HG03460 (cell line): ENCODE results near the gene THNSL1.
"Not testable (repeated sequence)": the region's sequence is repeated elsewhere in the genome, so short reads cannot be mapped to it uniquely, and the experiment has no call there.

Experiments
- ATAC-seq: cut with Tn5 transposase; IDR thresholded peaks from one replicate; pipeline ENCODE4 v1.9.1; 2021; ENCODE audit not compliant: unreplicated experiment

Gene THNSL1, protein sequence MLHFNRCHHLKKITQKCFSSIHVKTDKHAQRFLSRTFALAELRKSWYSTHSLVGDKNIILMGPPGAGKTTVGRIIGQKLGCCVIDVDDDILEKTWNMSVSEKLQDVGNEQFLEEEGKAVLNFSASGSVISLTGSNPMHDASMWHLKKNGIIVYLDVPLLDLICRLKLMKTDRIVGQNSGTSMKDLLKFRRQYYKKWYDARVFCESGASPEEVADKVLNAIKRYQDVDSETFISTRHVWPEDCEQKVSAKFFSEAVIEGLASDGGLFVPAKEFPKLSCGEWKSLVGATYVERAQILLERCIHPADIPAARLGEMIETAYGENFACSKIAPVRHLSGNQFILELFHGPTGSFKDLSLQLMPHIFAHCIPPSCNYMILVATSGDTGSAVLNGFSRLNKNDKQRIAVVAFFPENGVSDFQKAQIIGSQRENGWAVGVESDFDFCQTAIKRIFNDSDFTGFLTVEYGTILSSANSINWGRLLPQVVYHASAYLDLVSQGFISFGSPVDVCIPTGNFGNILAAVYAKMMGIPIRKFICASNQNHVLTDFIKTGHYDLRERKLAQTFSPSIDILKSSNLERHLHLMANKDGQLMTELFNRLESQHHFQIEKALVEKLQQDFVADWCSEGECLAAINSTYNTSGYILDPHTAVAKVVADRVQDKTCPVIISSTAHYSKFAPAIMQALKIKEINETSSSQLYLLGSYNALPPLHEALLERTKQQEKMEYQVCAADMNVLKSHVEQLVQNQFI

DNA sequence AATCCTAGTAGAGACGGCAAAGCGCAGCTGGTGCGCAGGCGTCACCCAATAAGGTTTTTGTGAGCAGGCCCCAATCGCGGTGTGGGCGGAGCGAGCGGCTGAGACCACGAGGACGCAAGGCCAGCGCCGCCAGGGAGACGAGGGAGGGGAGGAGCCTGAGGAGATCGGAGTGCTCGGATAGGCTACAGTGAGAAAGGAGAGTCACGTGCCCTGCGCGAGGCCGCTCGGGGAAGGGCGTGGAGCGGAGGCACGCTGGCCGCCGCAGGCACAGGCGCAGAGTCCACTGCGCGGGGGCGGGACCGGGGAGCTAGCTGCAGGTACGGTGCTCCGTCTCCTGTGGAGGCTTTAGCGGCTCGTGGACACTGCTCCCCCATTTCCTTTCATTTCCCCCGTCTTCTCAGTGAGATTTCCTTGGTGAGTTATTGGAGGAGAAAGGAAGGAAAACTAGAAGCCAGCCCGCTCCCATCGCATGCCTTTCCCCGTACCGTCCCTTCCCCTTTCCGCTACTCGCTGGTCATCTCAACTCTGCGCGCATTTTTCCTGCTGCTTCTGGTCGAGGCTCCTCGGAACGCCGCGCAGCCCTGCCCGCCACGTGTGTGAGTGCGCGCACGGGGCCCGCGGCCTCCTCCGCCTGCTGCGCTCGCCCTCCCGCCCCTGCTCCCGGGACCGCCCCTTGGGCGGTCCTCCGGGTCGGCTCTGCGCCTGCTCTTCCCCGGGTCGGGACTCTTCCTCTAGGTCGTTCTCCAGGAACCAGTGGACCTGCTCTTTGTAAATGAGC lies at the start of gene THNSL1:
Gene THNSL1, plus strand, starts transcription at position 237 of the 778 bp plus-strand sequence. CDS start 6,612 bp downstream, outside the sequence.
- ATAC-seq: peak; percentile 97

DNA sequence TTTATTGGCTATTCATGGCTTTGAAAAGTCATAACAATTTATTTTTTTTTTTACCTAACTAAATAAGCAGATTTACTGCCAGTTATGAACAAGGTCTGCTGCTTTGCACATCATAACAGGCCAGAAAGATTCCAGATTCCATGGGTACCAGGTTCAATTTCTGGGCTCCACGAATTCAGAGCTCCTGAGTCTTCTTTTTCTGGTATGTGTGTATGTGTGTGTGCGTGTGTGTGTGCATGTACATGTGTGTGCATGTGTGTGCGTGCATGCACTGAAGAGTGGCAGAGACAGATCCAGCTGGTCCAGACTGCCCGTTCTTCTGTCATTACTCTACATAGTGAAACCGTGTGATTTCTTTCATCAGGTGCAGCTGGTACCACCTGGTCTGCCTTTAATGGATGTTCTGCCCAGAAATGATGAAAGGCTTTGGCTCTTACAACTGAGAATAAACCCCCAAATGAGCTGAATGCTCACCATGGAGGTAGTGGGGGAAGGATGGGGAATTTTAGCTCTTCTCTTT lies 49.4 kb upstream of the THNSL1 start:
- ATAC-seq: no peak

DNA sequence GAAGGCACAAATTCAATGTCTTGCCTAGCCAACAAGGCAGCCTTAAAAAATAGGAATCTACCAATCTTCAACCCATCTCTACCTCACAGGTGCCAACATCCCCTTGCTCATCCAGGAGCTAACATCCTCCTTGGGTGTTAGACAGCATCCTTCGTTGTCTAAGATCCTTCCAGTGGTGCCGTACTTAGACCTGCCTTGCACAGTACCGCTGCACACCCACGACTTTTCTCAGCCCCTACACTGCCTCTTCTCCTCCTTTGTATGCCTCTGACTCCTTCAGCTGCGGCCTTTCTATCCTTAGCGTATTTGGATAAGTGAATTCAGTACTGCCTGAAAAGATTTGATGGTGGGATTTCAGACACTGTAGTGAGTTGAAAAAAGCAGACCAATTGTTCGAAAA lies 48.1 kb upstream of the THNSL1 start:
- ATAC-seq: no peak

DNA sequence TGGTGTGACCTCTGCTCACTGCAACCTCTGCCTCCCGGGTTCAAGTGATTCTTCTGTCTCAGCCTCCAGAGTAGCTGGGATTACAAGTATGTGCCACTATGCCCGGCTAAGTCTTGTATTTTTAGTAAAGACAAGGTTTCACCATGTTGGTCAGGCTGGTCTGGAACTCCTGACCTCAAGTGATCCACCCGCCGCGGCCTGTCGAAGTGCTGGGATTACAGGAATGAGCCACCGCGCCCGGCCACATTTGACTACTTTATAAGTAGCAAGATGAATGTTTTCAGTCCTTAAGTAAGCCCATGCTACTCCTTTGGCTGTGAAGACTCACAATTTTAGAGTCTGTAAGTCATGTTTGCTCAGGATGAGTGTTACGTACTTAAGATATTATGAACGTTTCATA lies 47.5 kb upstream of the THNSL1 start:
- ATAC-seq: not testable (repeated sequence)

DNA sequence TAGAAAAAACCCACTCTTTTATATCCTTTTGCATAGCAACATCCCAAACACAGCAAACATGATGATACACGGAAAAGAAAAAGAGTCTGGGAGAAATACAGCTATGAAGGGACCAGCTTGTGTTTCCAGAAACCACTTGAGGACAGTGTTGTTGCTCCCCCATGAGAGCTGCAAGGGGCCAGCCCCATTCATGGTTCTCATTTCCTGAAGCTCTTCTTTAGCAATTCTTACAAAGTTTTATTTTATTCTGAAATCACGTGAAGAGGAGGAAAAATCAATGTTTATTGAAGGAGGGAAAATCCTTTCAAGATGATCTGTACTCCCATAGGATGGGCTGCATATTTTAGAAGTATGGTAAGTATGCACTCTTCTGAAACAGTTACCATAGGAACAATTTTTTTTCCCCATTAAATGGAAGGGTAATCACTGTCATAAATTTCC lies 46.6 kb upstream of the THNSL1 start:
- no peak for ATAC-seq

DNA sequence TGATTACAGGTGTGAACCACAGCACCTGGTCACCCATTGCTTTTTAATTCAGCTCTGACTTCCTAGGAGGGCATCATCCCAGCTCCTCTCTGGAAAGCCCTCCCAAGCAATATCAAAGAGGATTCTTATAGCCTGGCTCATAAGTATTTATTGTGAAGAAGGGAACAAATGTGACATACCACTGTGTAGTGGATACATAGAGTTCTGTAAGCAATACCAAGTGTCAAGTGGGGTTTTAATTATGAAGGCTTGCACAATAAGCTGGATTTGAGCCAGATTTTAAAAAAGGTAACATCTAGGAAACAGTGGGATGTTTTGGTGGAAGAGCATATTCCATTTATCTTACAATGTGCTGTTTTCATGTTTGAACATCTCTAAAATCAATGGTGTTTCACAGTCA lies 45.0 kb upstream of the THNSL1 start:
- no peak for ATAC-seq

DNA sequence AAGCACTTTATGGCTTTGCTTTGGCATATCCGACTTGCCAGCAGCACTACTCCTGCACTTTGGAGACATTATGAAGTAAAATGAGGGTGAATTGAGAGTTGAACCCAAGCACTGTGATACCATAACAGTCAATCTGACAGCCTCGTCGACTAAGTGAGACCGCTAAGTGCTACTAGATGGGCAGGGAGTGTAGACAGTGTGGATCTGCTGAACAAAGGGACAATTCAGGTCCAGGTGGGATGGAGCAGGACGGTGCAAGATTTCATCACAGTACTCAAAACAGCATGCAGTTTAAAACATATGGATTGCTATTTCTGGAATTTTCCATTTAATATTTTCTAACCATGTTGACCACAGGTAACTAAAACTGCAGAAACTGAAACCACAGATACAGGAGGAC lies 43.2 kb upstream of the THNSL1 start:
- ATAC-seq: no peak

DNA sequence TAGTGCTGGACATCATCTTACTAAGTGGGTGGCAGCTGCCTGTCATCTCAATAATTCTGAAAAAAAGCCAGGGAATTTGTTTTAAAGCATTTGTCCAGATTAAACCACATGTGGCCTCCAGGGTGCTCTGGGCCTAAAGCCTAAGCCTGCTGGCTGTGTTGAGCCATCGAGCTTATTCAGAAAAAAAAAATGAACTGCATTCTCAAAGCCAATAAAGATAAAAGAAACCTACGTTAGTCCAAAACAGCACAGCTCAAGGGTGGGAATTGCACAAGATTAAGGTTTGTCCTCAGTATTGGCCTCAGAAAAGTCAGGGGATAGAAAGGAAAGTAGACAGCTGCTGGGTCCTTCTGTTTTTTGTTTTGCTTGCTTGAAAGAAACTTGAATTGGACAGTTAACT lies 41.4 kb upstream of the THNSL1 start:
- no peak for ATAC-seq

DNA sequence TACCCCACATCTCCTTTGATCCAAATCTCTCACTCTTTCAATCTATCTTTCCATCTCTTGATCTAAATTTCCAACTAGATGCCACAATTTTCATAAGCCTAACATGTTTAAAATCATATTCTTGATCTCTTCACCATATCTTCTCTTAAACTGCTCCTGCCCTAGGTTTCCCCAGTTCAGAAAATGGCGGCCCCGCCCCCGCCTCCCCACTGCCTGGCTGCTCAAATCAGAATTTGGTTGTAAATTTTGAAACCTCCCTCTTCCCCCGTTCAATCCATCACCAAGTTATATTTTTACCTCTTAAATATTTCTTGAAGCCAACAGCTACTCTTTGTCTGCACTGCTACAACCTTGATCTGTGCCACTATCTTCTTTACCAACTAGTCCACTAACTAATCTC lies 36.7 kb upstream of the THNSL1 start:
- ATAC-seq: no peak

DNA sequence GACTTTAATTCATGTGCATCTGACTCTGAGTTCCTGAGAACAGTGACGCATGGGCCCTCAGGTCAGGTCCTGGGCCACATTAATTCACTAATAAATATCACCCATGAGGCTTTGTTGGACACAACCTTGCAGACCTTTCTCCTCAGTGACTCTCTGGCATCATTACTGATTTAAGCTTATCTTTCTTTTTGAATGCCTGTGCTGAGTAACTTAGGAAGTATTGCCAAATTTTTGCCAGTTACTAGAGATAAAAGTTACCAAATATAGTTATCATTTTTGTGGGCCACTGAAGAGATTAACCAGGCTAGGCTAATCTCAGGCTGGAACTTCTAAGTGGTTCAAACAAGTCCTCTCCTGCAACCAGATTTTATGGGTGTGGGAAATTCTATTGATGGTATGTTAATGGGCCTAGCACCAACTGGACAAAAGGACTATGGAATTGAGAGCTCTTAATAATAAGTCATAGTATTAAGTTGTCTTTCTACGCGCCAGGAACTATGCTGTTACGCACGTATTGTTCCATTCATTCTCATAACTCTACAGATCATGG lies 35.2 kb upstream of the THNSL1 start:
- ATAC-seq: no peak

DNA sequence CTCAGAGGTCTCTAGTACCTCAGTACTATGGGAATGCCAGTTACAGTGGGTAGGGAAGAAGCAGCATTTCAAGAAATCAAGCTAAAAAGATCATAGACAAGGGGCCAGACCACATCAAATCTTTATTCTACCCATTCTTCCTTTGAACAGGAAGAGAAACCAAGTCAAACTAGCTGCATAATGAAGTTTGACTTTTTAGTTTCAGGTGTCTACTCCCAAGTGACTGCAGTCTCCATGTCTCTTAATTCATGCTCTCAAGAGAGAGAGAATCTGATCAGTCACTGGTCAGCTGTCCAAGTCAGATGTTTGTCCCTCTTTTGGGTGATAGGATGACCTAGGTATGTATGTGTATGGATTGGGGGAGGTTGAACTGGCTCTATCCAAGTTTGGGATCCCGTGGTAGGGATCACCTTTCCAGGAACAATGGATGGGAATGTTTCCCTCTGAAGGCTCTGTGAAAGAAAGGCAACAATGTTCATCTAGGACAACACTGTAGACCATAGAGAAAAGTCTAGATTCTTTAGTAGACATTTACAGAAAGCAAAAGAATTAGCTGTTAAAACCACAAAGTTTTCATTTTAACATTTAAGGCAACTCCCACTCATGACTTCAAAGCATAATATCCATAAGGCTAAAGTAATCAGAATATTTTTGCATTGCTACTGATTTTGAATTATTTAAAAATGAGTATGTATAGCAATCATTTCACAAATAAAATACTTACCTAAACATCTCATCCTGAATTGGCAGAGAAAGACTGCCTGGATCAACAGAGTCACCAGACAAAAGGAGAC lies 33.9 kb upstream of the THNSL1 start:
- ATAC-seq: no peak

DNA sequence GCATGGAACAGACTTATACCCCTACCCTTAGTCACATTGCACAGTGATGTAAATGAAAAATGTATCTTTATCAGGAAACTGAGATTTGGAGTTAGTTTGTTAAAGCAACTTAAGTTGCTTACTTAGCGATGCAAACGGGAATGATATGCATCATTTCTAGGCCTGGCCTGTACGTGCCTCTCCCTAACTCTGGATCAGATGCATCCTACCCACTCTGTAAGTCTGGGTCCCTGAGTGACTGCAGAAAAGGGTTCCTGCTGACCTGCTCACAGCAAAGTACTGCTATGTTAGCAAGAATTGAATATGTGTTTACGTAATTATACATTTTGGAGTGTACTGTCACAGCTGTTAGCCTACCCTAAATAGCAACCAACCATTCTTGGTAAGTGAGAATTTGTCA lies 33.3 kb upstream of the THNSL1 start:
- no peak for ATAC-seq

DNA sequence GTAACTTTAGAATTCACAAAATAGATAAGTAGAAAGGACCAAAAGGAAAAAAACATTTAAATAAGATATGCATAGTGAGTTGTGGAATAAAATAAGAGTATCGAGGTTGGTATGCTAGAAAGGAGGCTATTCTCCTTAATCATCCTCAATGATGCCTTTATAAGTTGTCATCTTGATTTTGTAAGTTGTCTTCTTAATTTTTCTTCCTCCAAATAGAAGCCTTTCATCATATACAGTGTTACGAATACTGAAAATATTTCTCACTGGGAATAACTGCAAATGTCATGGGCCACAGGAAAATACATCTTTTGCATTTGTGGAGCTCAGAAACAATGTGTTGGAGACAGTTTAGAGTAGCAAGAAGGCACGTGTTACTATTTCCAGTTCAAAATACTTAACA lies 32.5 kb upstream of the THNSL1 start:
- no peak for ATAC-seq

DNA sequence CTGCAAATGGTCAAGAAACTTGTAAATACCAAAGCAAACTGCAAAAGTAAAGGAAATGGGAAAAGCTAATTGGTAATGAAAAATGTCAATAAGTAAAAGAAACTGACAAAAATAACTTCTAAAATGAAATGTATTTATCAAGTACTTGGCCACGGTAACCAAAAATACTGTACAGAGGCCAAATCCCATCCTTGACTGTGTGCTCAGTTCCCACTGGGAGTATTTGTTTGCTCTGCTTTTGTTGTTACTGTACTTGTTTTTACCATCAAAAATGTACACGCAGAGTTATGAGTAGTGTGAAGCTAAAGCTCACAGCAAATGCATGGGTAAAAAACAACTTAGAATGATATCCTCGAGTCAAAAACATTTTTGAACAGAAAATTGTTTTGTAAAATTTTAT lies 31.5 kb upstream of the THNSL1 start:
- ATAC-seq: no peak

DNA sequence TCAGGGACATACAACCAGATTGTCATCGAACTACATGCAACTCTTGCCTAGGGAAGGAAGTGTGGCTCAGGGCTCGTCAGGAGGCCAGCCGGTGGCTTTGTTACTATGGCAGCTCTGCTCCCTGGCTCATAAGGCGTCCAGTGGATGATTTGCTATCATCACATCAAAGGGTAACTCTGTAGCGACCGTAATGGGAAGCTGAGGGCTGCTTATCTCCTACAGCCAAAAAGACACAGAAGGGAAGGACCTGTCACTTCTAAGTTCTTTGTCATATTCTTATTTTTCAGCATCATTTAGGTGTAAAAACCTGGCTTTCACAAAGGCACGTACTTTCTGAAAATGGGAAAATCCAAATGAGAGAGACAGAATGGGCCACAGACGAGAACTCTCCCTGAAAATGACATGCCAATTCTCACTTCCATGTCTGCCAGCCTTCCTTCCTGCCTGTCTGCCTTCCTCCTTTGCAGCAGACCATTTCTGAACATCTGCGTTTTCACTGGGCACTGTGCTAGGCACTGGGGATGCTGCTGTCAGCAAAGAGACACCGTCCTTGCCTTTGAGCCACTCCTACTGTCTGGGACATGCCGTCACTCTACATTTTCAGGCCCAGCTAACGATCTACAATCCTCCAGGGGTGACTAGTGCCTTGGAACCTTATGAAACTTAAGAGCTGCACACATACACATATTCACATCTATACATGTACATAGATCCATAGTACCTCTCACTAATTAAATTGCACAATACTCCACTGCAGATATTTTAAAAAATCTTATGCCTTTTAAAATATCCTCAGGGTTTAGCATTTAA lies 27.4 kb upstream of the THNSL1 start:
- no peak for ATAC-seq

DNA sequence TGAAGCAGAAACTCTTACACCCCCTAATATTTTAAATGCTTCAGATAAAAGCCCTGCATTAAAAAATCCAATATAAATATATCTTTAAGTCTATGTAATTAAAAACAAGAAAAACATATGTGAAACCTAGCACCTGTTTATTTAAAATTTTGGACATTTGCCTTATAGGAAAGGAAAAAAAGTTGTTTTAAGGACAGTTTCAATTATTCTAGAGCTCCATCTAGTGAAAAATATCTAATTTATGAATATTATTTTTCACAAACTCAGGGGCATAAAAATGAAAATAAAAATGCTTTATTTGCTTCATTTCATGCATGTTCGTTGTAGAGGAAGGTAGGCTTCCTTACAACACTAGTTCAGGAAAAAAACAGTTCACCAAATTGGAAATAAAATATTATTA lies 26.5 kb upstream of the THNSL1 start:
- ATAC-seq: no peak

DNA sequence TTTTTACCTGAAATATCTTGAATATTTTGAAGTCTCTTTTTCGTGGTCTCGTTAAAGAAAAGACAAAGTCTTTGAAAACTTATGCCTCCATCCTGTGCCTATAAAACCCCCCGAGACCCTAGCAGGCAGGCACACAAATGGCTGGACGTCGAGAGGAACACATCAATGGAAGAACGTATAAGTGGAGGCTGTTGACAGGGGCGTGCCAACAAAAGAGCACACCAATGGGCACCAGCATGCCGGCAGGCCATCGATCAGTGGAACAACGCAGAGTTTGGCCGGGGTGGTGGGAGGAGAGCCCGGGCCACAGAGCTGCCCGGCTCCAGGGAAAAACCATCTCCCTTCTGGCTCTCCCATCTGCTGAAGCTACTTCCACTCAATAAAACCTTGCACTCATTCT lies 25.1 kb upstream of the THNSL1 start:
- ATAC-seq: no peak

DNA sequence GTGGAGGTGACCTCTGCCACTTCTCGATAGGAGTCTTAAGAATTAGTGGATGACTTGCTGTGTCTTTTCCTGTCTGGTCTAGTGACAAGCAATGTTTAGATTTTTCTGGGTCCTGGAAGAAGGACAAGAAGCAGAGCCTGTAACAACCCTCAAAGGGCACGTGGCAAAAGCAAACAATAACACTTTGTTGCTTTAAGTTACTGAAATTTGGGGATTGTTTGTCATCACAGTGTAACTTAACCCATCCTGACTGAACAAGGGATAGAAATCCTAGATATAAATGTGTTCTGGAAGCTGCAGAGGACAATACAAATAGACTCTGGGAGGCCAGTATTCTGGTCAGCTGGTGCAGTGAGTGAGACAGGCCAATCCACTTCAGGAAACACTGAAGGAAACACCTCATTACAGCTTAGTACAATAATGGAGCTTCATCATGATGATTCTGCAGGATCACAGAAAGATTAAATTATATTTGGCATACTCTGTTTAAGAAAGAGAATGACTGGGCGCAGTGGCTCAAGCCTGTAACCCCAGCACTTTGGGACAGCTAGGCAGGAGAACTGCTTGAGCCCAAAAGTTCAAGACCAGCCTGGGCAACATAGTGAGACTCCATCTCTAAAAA lies 23.8 kb upstream of the THNSL1 start:
- no peak for ATAC-seq
